Measurements from ENCODE around the gene CLRN2.

The CLRN2 gene

GRCh38 chr4:17552427-17552826 is 37.5 kb downstream of the CLRN2 start:
- Histone ChIP-seq H3K18ac (ENCODE audit: low read length) (no peak overlapping the region), H4K12ac (ENCODE audit: low read depth, low read length) (no peak overlapping the region), H3K27ac (ENCODE audit: low read depth, low read length) (no peak overlapping the region), H3K36me3 (ENCODE audit: control insufficient read depth in 1 of 2, insufficient read depth in 2 of 2, low read length in 2 of 2) (no peaks in the 10 kb centered on the region), H3K79me2 (ENCODE audit: control insufficient read depth, insufficient read depth, low read length, poor library complexity) (no peaks in the 10 kb centered on the region), H3K4ac (ENCODE audit: low read depth, low read length) (no peak overlapping the region), H2BK12ac (ENCODE audit: low read length) (no peak overlapping the region), H3K9ac (ENCODE audit: low read length) (no peak overlapping the region), H3K23ac (ENCODE audit: low read length) (no peak overlapping the region), H3K4me1 (ENCODE audit: control insufficient read depth in 1 of 2, insufficient read depth in 2 of 2, low read length in 2 of 2) (peaks cover 0 to 3% of the 10 kb centered on the region in 2 experiments), H3K14ac (ENCODE audit: low read length) (no peak overlapping the region), H3K79me1 (ENCODE audit: low read length) (no peaks in the 10 kb centered on the region), H3K27me3 (ENCODE audit: insufficient read depth, low read length) (no peaks in the 10 kb centered on the region), H3K9me3 (ENCODE audit: insufficient read depth, low read depth, low read length) (no peaks in the 10 kb centered on the region), H4K91ac (ENCODE audit: low read depth, low read length) (no peak overlapping the region), H2BK120ac (ENCODE audit: insufficient read depth, low read length, poor library complexity) (no peak overlapping the region), H2BK5ac (ENCODE audit: low read depth, low read length, poor library complexity) (no peak overlapping the region), H2AFZ (ENCODE audit: insufficient read depth, low read length, poor library complexity) (no peak overlapping the region), H4K8ac (ENCODE audit: low read depth, low read length) (no peak overlapping the region), H3K4me3 (ENCODE audit: low read depth, low read length) (no peak overlapping the region), H3K4me2 (ENCODE audit: low read length) (no peak overlapping the region), H2AK5ac (ENCODE audit: low read length) (no peak overlapping the region)
- no peak for DNase-seq
- no CpG with 5 or more reads among the region's 5 CpGs for WGBS (ENCODE audit: extremely low coverage, insufficient coverage, insufficient read length)

GRCh38 chr4:17554568-17554967 is 39.6 kb downstream of the CLRN2 start:
- H3K9me3 ChIP-seq (ENCODE audit: insufficient read depth, low read depth, low read length): no peaks in the 10 kb centered on the region
- DNase-seq: no peak
- no peak overlapping the region for H2BK12ac ChIP-seq (ENCODE audit: low read length)
- H3K23ac ChIP-seq (ENCODE audit: low read length): no peak overlapping the region
- no peaks in the 10 kb centered on the region for H3K79me1 ChIP-seq (ENCODE audit: low read length)
- no peak overlapping the region for H4K8ac ChIP-seq (ENCODE audit: low read depth, low read length)
- no peak overlapping the region for H2BK120ac ChIP-seq (ENCODE audit: insufficient read depth, low read length, poor library complexity)
- H3K9ac ChIP-seq (ENCODE audit: low read length): no peak overlapping the region
- no peak overlapping the region for H4K12ac ChIP-seq (ENCODE audit: low read depth, low read length)
- no peak overlapping the region for H3K4me3 ChIP-seq (ENCODE audit: low read depth, low read length)
- no peak overlapping the region for H2AFZ ChIP-seq (ENCODE audit: insufficient read depth, low read length, poor library complexity)
- no peaks in the 10 kb centered on the region for H3K79me2 ChIP-seq (ENCODE audit: control insufficient read depth, insufficient read depth, low read length, poor library complexity)
- H3K27me3 ChIP-seq (ENCODE audit: insufficient read depth, low read length): no peaks in the 10 kb centered on the region
- H3K27ac ChIP-seq (ENCODE audit: low read depth, low read length): no peak overlapping the region
- H3K18ac ChIP-seq (ENCODE audit: low read length): no peak overlapping the region
- H3K14ac ChIP-seq (ENCODE audit: low read length): no peak overlapping the region
- H2BK5ac ChIP-seq (ENCODE audit: low read depth, low read length, poor library complexity): no peak overlapping the region
- no CpG with 5 or more reads among the region's 4 CpGs for WGBS (ENCODE audit: extremely low coverage, insufficient coverage, insufficient read length)
- no peaks in the 10 kb centered on the region for H3K36me3 ChIP-seq (ENCODE audit: control insufficient read depth in 1 of 2, insufficient read depth in 2 of 2, low read length in 2 of 2)
- H2AK5ac ChIP-seq (ENCODE audit: low read length): no peak overlapping the region
- no peak overlapping the region for H4K91ac ChIP-seq (ENCODE audit: low read depth, low read length)
- peaks cover 0 to 3% of the 10 kb centered on the region in 2 experiments for H3K4me1 ChIP-seq (ENCODE audit: control insufficient read depth in 1 of 2, insufficient read depth in 2 of 2, low read length in 2 of 2)
- H3K4ac ChIP-seq (ENCODE audit: low read depth, low read length): no peak overlapping the region
- H3K4me2 ChIP-seq (ENCODE audit: low read length): no peak overlapping the region

DNA sequence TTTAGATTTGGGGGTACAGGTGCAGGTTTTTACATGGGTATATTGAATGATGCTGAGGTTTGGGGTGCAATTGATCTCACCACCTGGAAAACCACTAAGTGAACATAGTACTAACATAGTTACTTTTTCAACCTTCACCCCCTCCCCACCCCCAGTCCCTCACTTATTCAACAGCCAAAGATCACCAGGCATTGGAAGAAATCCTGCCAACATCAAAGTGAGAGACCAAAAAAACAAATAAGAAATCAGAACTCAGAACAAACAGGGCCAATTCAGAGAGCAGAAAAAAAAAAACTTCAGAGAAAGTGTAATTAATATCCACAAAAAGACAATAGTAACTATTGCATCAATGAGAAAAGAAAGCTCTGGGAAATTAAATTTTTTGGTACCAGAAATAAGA is 41.5 kb downstream of the CLRN2 start:
- no peak overlapping the region for H2AFZ ChIP-seq (ENCODE audit: insufficient read depth, low read length, poor library complexity)
- H3K4ac ChIP-seq (ENCODE audit: low read depth, low read length): no peak overlapping the region
- H4K12ac ChIP-seq (ENCODE audit: low read depth, low read length): no peak overlapping the region
- H3K18ac ChIP-seq (ENCODE audit: low read length): no peak overlapping the region
- no peak overlapping the region for H4K91ac ChIP-seq (ENCODE audit: low read depth, low read length)
- H3K27me3 ChIP-seq (ENCODE audit: insufficient read depth, low read length): no peaks in the 10 kb centered on the region
- H3K4me3 ChIP-seq (ENCODE audit: low read depth, low read length): no peak overlapping the region
- H2AK5ac ChIP-seq (ENCODE audit: low read length): no peak overlapping the region
- H2BK5ac ChIP-seq (ENCODE audit: low read depth, low read length, poor library complexity): no peak overlapping the region
- no peak for DNase-seq
- peaks cover 0 to 3% of the 10 kb centered on the region in 2 experiments for H3K4me1 ChIP-seq (ENCODE audit: control insufficient read depth in 1 of 2, insufficient read depth in 2 of 2, low read length in 2 of 2)
- H3K23ac ChIP-seq (ENCODE audit: low read length): no peak overlapping the region
- H2BK12ac ChIP-seq (ENCODE audit: low read length): no peak overlapping the region
- no peak overlapping the region for H3K4me2 ChIP-seq (ENCODE audit: low read length)
- H2BK120ac ChIP-seq (ENCODE audit: insufficient read depth, low read length, poor library complexity): no peak overlapping the region
- no peak overlapping the region for H3K27ac ChIP-seq (ENCODE audit: low read depth, low read length)
- H3K9me3 ChIP-seq (ENCODE audit: insufficient read depth, low read depth, low read length): no peaks in the 10 kb centered on the region
- no peaks in the 10 kb centered on the region for H3K79me1 ChIP-seq (ENCODE audit: low read length)
- H3K36me3 ChIP-seq (ENCODE audit: control insufficient read depth in 1 of 2, insufficient read depth in 2 of 2, low read length in 2 of 2): no peaks in the 10 kb centered on the region
- no peak overlapping the region for H3K9ac ChIP-seq (ENCODE audit: low read length)
- no peaks in the 10 kb centered on the region for H3K79me2 ChIP-seq (ENCODE audit: control insufficient read depth, insufficient read depth, low read length, poor library complexity)
- no peak overlapping the region for H3K14ac ChIP-seq (ENCODE audit: low read length)
- H4K8ac ChIP-seq (ENCODE audit: low read depth, low read length): no peak overlapping the region

GRCh38 chr4:17557880-17558279 is 42.9 kb downstream of the CLRN2 start:
- no peak overlapping the region for H2AK5ac ChIP-seq (ENCODE audit: low read length)
- H2BK5ac ChIP-seq (ENCODE audit: low read depth, low read length, poor library complexity): no peak overlapping the region
- no peak overlapping the region for H3K9ac ChIP-seq (ENCODE audit: low read length)
- H3K4ac ChIP-seq (ENCODE audit: low read depth, low read length): no peak overlapping the region
- H3K36me3 ChIP-seq (ENCODE audit: control insufficient read depth in 1 of 2, insufficient read depth in 2 of 2, low read length in 2 of 2): no peaks in the 10 kb centered on the region
- H2BK12ac ChIP-seq (ENCODE audit: low read length): no peak overlapping the region
- no peak overlapping the region for H4K91ac ChIP-seq (ENCODE audit: low read depth, low read length)
- H3K4me1 ChIP-seq (ENCODE audit: control insufficient read depth in 1 of 2, insufficient read depth in 2 of 2, low read length in 2 of 2): no peaks in the 10 kb centered on the region
- no peak overlapping the region for H3K23ac ChIP-seq (ENCODE audit: low read length)
- H3K79me2 ChIP-seq (ENCODE audit: control insufficient read depth, insufficient read depth, low read length, poor library complexity): no peaks in the 10 kb centered on the region
- no peak for DNase-seq
- H4K8ac ChIP-seq (ENCODE audit: low read depth, low read length): no peak overlapping the region
- no peak overlapping the region for H3K27ac ChIP-seq (ENCODE audit: low read depth, low read length)
- H3K4me3 ChIP-seq (ENCODE audit: low read depth, low read length): no peak overlapping the region
- H2BK120ac ChIP-seq (ENCODE audit: insufficient read depth, low read length, poor library complexity): no peak overlapping the region
- H3K27me3 ChIP-seq (ENCODE audit: insufficient read depth, low read length): no peaks in the 10 kb centered on the region
- no CpG with 5 or more reads among the region's 5 CpGs for WGBS (ENCODE audit: extremely low coverage, insufficient coverage, insufficient read length)
- H3K79me1 ChIP-seq (ENCODE audit: low read length): no peaks in the 10 kb centered on the region
- no peak overlapping the region for H2AFZ ChIP-seq (ENCODE audit: insufficient read depth, low read length, poor library complexity)
- no peak overlapping the region for H3K18ac ChIP-seq (ENCODE audit: low read length)
- H3K4me2 ChIP-seq (ENCODE audit: low read length): no peak overlapping the region
- H4K12ac ChIP-seq (ENCODE audit: low read depth, low read length): no peak overlapping the region
- no peaks in the 10 kb centered on the region for H3K9me3 ChIP-seq (ENCODE audit: insufficient read depth, low read depth, low read length)
- no peak overlapping the region for H3K14ac ChIP-seq (ENCODE audit: low read length)
